Nephron progenitor cell (in vitro differentiated cells): Measurements from ENCODE around the gene SLC44A3.

Experiments used
- DNase-seq: peaks from one replicate; pipeline ENCODE4 v3.0.0; 2021
- H3K27ac Mint-ChIP-seq: 2 replicates; pipeline ENCODE4 v1.8.0; 2021; ENCODE audit warnings: mild to moderate bottlenecking, moderate library complexity, mixed read lengths
- H3K27me3 Mint-ChIP-seq: 2 replicates; pipeline ENCODE4 v1.8.0; 2021; ENCODE audit warnings: mild to moderate bottlenecking, low read depth, mixed read lengths; ENCODE audit not compliant: poor library complexity
- H3K36me3 Mint-ChIP-seq: 2 replicates; pipeline ENCODE4 v1.8.0; 2021; ENCODE audit warnings: low read depth, mixed read lengths
- H3K4me1 Mint-ChIP-seq: 2 replicates; pipeline ENCODE4 v1.8.0; 2021; ENCODE audit warnings: mixed read lengths
- H3K4me3 Mint-ChIP-seq: 2 replicates; pipeline ENCODE4 v1.8.0; 2021; ENCODE audit warnings: mild to moderate bottlenecking, moderate library complexity, mixed read lengths
- H3K9me3 Mint-ChIP-seq: 2 replicates; pipeline ENCODE4 v1.8.0; 2021; ENCODE audit warnings: mild to moderate bottlenecking, moderate library complexity, mixed read lengths
- CTCF ChIP-seq: fragments of 200-600 bp; sonication (generic); IDR thresholded peaks from 2 replicates; pipeline ENCODE4 v1.5.0; 2021; ENCODE audit warnings: antibody characterized with exemption

The SLC44A3 gene

GRCh38 chr1:94808669-94809068, 11.5 kb upstream of the SLC44A3 start:
- Mint-ChIP-seq H3K4me3 (no peak overlapping the region), H3K27ac (no peak overlapping the region), H3K36me3 (peaks cover 10% of the 10 kb centered on the region), H3K4me1 (peaks cover 41% of the 10 kb centered on the region), H3K27me3 (peaks cover 3% of the 10 kb centered on the region), H3K9me3 (peaks cover 20% of the 10 kb centered on the region)
- DNase-seq, result no peak
- TF ChIP-seq CTCF, result no peak

GRCh38 chr1:94812985-94813384, 7.2 kb upstream of the SLC44A3 start:
- Mint-ChIP-seq H3K27ac (no peak overlapping the region), H3K4me1 (peaks cover 11% of the 10 kb centered on the region), H3K9me3 (peaks cover 44% of the 10 kb centered on the region), H3K27me3 (peaks cover 7% of the 10 kb centered on the region), H3K4me3 (no peak overlapping the region), H3K36me3 (peaks cover 17% of the 10 kb centered on the region)
- no peak for DNase-seq
- TF ChIP-seq CTCF, result no peak

GRCh38 chr1:94816030-94816429, 4.1 kb upstream of the SLC44A3 start:
- DNase-seq, result no peak
- TF ChIP-seq CTCF, result no peak
- Mint-ChIP-seq H3K9me3 (peaks cover 44% of the 10 kb centered on the region), H3K27me3 (peaks cover 24% of the 10 kb centered on the region), H3K4me3 (no peak overlapping the region), H3K36me3 (peaks cover 17% of the 10 kb centered on the region), H3K27ac (no peak overlapping the region), H3K4me1 (peaks cover 13% of the 10 kb centered on the region)

GRCh38 chr1:94817712-94818111, 2.4 kb upstream of the SLC44A3 start:
- H3K27ac Mint-ChIP-seq, result no peak overlapping the region
- DNase-seq, result no peak
- no peak overlapping the region for H3K4me3 Mint-ChIP-seq
- TF ChIP-seq CTCF, result no peak
- peaks cover 35% of the 10 kb centered on the region for H3K27me3 Mint-ChIP-seq
- H3K4me1 Mint-ChIP-seq, result peaks cover 29% of the 10 kb centered on the region
- peaks cover 33% of the 10 kb centered on the region for H3K9me3 Mint-ChIP-seq
- peaks cover 9% of the 10 kb centered on the region for H3K36me3 Mint-ChIP-seq

GRCh38 chr1:94819238-94819944, 766 bp upstream of the SLC44A3 start:
- H3K9me3 Mint-ChIP-seq, result peaks cover 17% of the 10 kb centered on the region
- H3K4me1 Mint-ChIP-seq, result peaks cover 30% of the 10 kb centered on the region
- TF ChIP-seq CTCF, result no peak
- DNase-seq, result no peak
- no peaks in the 10 kb centered on the region for H3K36me3 Mint-ChIP-seq
- peak overlapping the region; percentile 18 for H3K27ac Mint-ChIP-seq
- H3K27me3 Mint-ChIP-seq, result peaks cover 45% of the 10 kb centered on the region
- H3K4me3 Mint-ChIP-seq, result peak overlapping the region; percentile 86

GRCh38 chr1:94820936-94821335, 779 bp downstream of the SLC44A3 start:
- peaks cover 30% of the 10 kb centered on the region for H3K4me1 Mint-ChIP-seq
- H3K27me3 Mint-ChIP-seq, result peaks cover 54% of the 10 kb centered on the region
- H3K27ac Mint-ChIP-seq, result no peak overlapping the region
- peaks cover 6% of the 10 kb centered on the region for H3K9me3 Mint-ChIP-seq
- H3K4me3 Mint-ChIP-seq, result peak overlapping the region; percentile 81
- H3K36me3 Mint-ChIP-seq, result no peaks in the 10 kb centered on the region
- TF ChIP-seq CTCF, result no peak
- DNase-seq, result no peak
